Mesodermal cell (in vitro differentiated cells): ENCODE results near the gene ST6GAL1.
"Not testable (repeated sequence)": the region's sequence is repeated elsewhere in the genome, so short reads cannot be mapped to it uniquely, and the experiment has no call there.

Source experiments
- H3K27ac ChIP-seq: 2 replicates; pipeline ENCODE4 v1.7.0; 2013; ENCODE audit warnings: mild to moderate bottlenecking, low read depth, low read length, moderate library complexity; ENCODE audit not compliant: severe bottlenecking
- H3K36me3 ChIP-seq: 2 replicates; pipeline ENCODE4 v1.7.1; 2013; ENCODE audit warnings: mild to moderate bottlenecking, low read length, moderate library complexity; ENCODE audit not compliant: control insufficient read depth, insufficient read depth
- H3K4me1 ChIP-seq: one replicate; pipeline ENCODE4 v1.7.1; 2013; ENCODE audit warnings: mild to moderate bottlenecking, low read length; ENCODE audit not compliant: insufficient read depth, control insufficient read depth, poor library complexity, severe bottlenecking
- H3K4me3 ChIP-seq: 2 replicates; pipeline ENCODE4 v1.7.0; 2013; ENCODE audit warnings: low read length, control low read depth, mild to moderate bottlenecking; ENCODE audit not compliant: insufficient read depth, poor library complexity, severe bottlenecking; ENCODE audit errors: extremely low read depth
- H3K9me3 ChIP-seq: 2 replicates; pipeline ENCODE4 v1.7.1; 2013; ENCODE audit warnings: mild to moderate bottlenecking, low read length, moderate library complexity; ENCODE audit not compliant: control insufficient read depth
- WGBS, 2 experiments: methylation state at CpG; one replicate each; pipeline ENCODE4 v1.1.5; 2013; ENCODE audit warnings: missing lambda C conversion rate in 2 of 2; ENCODE audit not compliant: insufficient coverage in 2 of 2; 5-methylcytosine and 5-hydroxymethylcytosine counted together

The ST6GAL1 gene

GRCh38 chr3:187010382-187010781 lies 80.1 kb downstream of the ST6GAL1 start:
- not testable (repeated sequence) for H3K4me1 ChIP-seq, H3K9me3 ChIP-seq, H3K27ac ChIP-seq, H3K4me3 ChIP-seq
- 40 to 72% methylated on average over 1 to 2 of the region's 3 CpGs for WGBS, 2 experiments
- H3K36me3 ChIP-seq = peaks cover 25% of the 10 kb centered on the region

GRCh38 chr3:187011915-187012314 lies 81.6 kb downstream of the ST6GAL1 start:
- H3K27ac ChIP-seq = no peak overlapping the region
- 95 to 97% methylated on average over 4 to 5 of the region's 7 CpGs for WGBS, 2 experiments
- H3K36me3 ChIP-seq = peaks cover 25% of the 10 kb centered on the region
- H3K9me3 ChIP-seq = no peaks in the 10 kb centered on the region
- H3K4me1 ChIP-seq = peaks cover 7% of the 10 kb centered on the region
- H3K4me3 ChIP-seq = no peak overlapping the region

GRCh38 chr3:187012609-187013051 lies 82.3 kb downstream of the ST6GAL1 start:
- Histone ChIP-seq H3K27ac (no peak overlapping the region), H3K9me3 (no peaks in the 10 kb centered on the region), H3K4me3 (no peak overlapping the region), H3K36me3 (peaks cover 21% of the 10 kb centered on the region), H3K4me1 (peaks cover 11% of the 10 kb centered on the region)
- WGBS, 2 experiments = 88 to 91% methylated on average over 6 to 7 of the region's 7 CpGs

DNA sequence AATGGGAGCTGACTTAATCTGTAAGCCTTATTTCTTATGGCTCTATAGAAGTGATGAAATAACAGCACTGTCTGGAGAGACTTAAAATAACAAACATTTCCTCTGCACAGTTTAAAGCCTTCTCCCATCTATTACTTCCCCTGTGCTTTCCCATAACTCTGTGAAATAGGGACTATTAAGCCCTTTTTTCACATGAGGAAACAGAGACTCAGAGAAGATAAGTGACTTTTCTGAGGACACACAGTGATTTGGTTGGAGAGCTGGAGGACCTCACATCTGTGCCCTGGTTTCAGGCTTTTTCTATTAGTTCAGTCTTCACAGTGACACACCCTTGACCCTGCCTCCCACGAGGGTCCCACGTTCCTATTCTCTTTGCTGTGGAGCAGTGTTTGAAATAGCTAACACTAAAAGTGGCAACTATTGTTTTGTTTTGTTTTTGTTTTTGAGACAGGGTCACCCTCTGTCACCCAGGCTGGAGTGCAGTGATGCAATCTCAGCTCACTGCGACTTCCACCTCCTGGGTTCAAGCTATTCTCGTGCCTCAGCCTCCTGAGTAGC lies 82.9 kb downstream of the ST6GAL1 start:
- peaks cover 11% of the 10 kb centered on the region for H3K4me1 ChIP-seq
- no peaks in the 10 kb centered on the region for H3K9me3 ChIP-seq
- 93 to 94% methylated on average over 4 of the region's 4 CpGs for whole genome bisulfite sequencing, 2 experiments
- no peak overlapping the region for H3K27ac ChIP-seq
- H3K36me3 ChIP-seq = peaks cover 20% of the 10 kb centered on the region
- H3K4me3 ChIP-seq = no peak overlapping the region

GRCh38 chr3:187014417-187014864 lies 84.1 kb downstream of the ST6GAL1 start:
- Histone ChIP-seq H3K4me3 (no peak overlapping the region), H3K36me3 (peaks cover 17% of the 10 kb centered on the region), H3K4me1 (peaks cover 11% of the 10 kb centered on the region), H3K27ac (no peak overlapping the region), H3K9me3 (no peaks in the 10 kb centered on the region)
- 100% methylated on average over 1 to 2 of the region's 2 CpGs for WGBS, 2 experiments

- Histone ChIP-seq H3K4me3 (no peak overlapping the region), H3K4me1 (peaks cover 11% of the 10 kb centered on the region), H3K27ac (no peak overlapping the region), H3K36me3 (peaks cover 17% of the 10 kb centered on the region), H3K9me3 (no peaks in the 10 kb centered on the region)
- 95 to 98% methylated on average over 10 to 11 of the region's 14 CpGs for WGBS, 2 experiments
Observed at GRCh38 chr3:187015903-187016638, 85.7 kb downstream of the ST6GAL1 start.

GRCh38 chr3:187016639-187017345 lies 86.5 kb downstream of the ST6GAL1 start:
- H3K36me3 ChIP-seq = peaks cover 17% of the 10 kb centered on the region
- no peaks in the 10 kb centered on the region for H3K9me3 ChIP-seq
- H3K4me3 ChIP-seq = no peak overlapping the region
- H3K4me1 ChIP-seq = peaks cover 12% of the 10 kb centered on the region
- H3K27ac ChIP-seq = peak overlapping the region; percentile 26
- WGBS, 2 experiments = 75 to 95% methylated on average over 4 of the region's 4 CpGs

- Histone ChIP-seq H3K4me3 (no peak overlapping the region), H3K27ac (no peak overlapping the region), H3K9me3 (no peaks in the 10 kb centered on the region), H3K4me1 (peaks cover 14% of the 10 kb centered on the region), H3K36me3 (peaks cover 17% of the 10 kb centered on the region)
- WGBS, 2 experiments = 92 to 95% methylated on average over 14 to 15 of the region's 17 CpGs
Observed at GRCh38 chr3:187017511-187018230, 87.3 kb downstream of the ST6GAL1 start.

DNA sequence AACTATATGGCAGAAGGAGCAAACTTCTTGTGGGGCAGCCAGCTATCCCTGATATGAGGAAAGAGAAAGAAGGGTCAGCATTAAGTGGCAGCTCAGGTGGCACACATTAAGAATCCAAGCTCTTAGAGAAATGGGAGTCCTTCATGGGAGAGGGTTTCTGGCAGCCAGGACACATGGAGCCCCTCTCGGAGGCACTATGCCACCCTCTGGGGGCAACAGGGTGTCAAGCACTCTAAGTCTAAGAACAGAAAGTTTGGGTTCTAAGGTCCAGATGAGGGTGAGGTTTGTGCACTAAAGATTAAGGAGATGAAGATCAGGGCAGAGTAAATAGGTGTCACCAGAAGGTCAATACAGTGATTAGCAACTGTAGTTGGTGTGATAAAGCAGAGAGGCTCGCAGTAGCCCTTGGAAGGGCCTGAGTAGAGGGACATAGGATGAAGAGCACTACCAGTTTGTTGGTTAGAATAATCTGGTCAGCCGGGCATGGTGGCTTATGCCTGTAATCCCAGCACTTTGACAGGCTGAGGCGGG lies 89.3 kb downstream of the ST6GAL1 start:
- Histone ChIP-seq H3K9me3 (no peaks in the 10 kb centered on the region), H3K36me3 (peaks cover 16% of the 10 kb centered on the region), H3K4me1 (peaks cover 14% of the 10 kb centered on the region), H3K27ac (no peak overlapping the region), H3K4me3 (no peak overlapping the region)
- 94% methylated on average over 3 to 4 of the region's 4 CpGs for WGBS, 2 experiments

GRCh38 chr3:187020376-187020775 lies 90.0 kb downstream of the ST6GAL1 start:
- H3K27ac ChIP-seq = no peak overlapping the region

More at GRCh38 chr3:187020376-187020775, 90.0 kb downstream of the ST6GAL1 start:
- Histone ChIP-seq H3K4me1 (peaks cover 14% of the 10 kb centered on the region), H3K4me3 (no peak overlapping the region), H3K9me3 (no peaks in the 10 kb centered on the region), H3K36me3 (peaks cover 16% of the 10 kb centered on the region)
- 95 to 96% methylated on average over 3 of the region's 3 CpGs for WGBS, 2 experiments
